RWPE1 (cell line): Measurements from ENCODE around the gene APOLD1.
"Not testable (repeated sequence)": the region's sequence is repeated elsewhere in the genome, so short reads cannot be mapped to it uniquely, and the experiment has no call there.

Experiments used
- CTCF ChIA-PET: fragments of 350-600 bp; sonication (Branson Sonifier 250); formaldehyde crosslinking; extraction: SDS; loops from one replicate; lab custom pipeline; 2021; lab: Yijun Ruan, JAX
- POLR2A ChIA-PET: fragments of 400-600 bp; formaldehyde crosslinking; extraction: SDS; loops from one replicate; lab custom pipeline; 2020; ENCODE audit warnings: antibody characterized with exemption; ENCODE audit not compliant: low non-redundant PET; lab: Yijun Ruan, JAX
- DNase-seq: peaks from one replicate; pipeline ENCODE4 v3.0.0; 2012; ENCODE audit warnings: low spot score
- H3K27ac ChIP-seq: fragments of 450-650 bp; 2 replicates; pipeline ENCODE4 v1.5.1; 2017
- CTCF ChIP-seq: fragments of 450-650 bp; conservative IDR thresholded peaks from 2 replicates; pipeline ENCODE4 v1.5.1; 2017; ENCODE audit warnings: low read depth, mild to moderate bottlenecking

The APOLD1 gene

GRCh38 chr12:12797794-12798152 lies 12.3 kb downstream of the APOLD1 start:
- no peak overlapping the region for H3K27ac ChIP-seq
- CTCF ChIA-PET = interaction anchor here (0.7 to 1.2 kb wide), 2 partner anchors 8 to 187 kb away, joined by 4 to 5 read pairs; no protein-coding TSS in a partner anchor
- POLR2A ChIA-PET = no interaction called here
- no peak for TF ChIP-seq CTCF
- no peak for DNase-seq

GRCh38 chr12:12798480-12798879 lies 13.0 kb downstream of the APOLD1 start:
- ChIA-PET POLR2A (no interaction called here), CTCF (interaction anchor here (1.2 kb wide), 1 partner anchor 8 kb away, joined by 5 read pairs; no protein-coding TSS in a partner anchor)
- no peak for DNase-seq
- no peak overlapping the region for H3K27ac ChIP-seq
- TF ChIP-seq CTCF = no peak

- no peak overlapping the region for H3K27ac ChIP-seq
- DNase-seq = no peak
- POLR2A ChIA-PET = no interaction called here
- no peak for TF ChIP-seq CTCF
- CTCF ChIA-PET = interaction anchor here (1.2 kb wide), 1 partner anchor 9 kb away, joined by 5 read pairs; no protein-coding TSS in a partner anchor
Measured at GRCh38 chr12:12799163-12799920, 13.9 kb downstream of the APOLD1 start.

- no peak for TF ChIP-seq CTCF
Measured at GRCh38 chr12:12800406-12801180, 15.1 kb downstream of the APOLD1 start.

GRCh38 chr12:12801656-12802055 lies 16.2 kb downstream of the APOLD1 start:
- POLR2A ChIA-PET, DNase-seq: not testable (repeated sequence)
- CTCF ChIA-PET = interaction anchor here (0.6 kb wide), 1 partner anchor 81 kb away, joined by 3 read pairs; no protein-coding TSS in a partner anchor
- peak overlapping the region; percentile 94 for H3K27ac ChIP-seq

More at GRCh38 chr12:12800406-12801180, 15.1 kb downstream of the APOLD1 start:
- peak overlapping the region; percentile 42; the same call in 1 of the 2 replicates for H3K27ac ChIP-seq
- CTCF ChIA-PET = no interaction called here
- POLR2A ChIA-PET = interaction anchor here (0.5 kb wide), 1 partner anchor 20 kb away, joined by 3 read pairs; no protein-coding TSS in a partner anchor
- peak; percentile 53 for DNase-seq

GRCh38 chr12:12803186-12803585 lies 17.7 kb downstream of the APOLD1 start:
- H3K27ac ChIP-seq = peak overlapping the region; percentile 94
- peak; percentile 97 for DNase-seq
- POLR2A ChIA-PET = interaction anchor here (0.6 to 1.3 kb wide), 5 partner anchors 9 to 94 kb away, joined by 3 to 6 read pairs (median 3); partner anchors contain the start of gene GPRC5A
- TF ChIP-seq CTCF = no peak
- CTCF ChIA-PET = interaction anchor here (0.5 to 0.7 kb wide), 4 partner anchors 26 to 762 kb away, joined by 5 to 9 read pairs (median 8); no protein-coding TSS in a partner anchor
